OCI-LY3 (cell line): ENCODE results near the gene PTPRN2.

Experiments
- H2AFZ ChIP-seq: fragments of 200-600, 300-600 bp; shearing (Covaris generic); 2 replicates; pipeline ENCODE4 v1.6.0; 2014; ENCODE audit warnings: antibody characterized with exemption, low read depth, low read length
- H3K27ac ChIP-seq: fragments of 200-600, 300-600 bp; sonication (generic); 2 replicates; pipeline ENCODE4 v1.5.1; 2014; ENCODE audit warnings: mild to moderate bottlenecking, low read length, moderate library complexity, mixed read lengths
- H3K27me3 ChIP-seq: fragments of 200-600, 300-600 bp; sonication (generic); 2 replicates; pipeline ENCODE4 v1.6.1; 2014; ENCODE audit warnings: low read depth, low read length, mixed read lengths
- H3K36me3 ChIP-seq: fragments of 200-600, 300-600 bp; sonication (generic); replicated peaks from 2 replicates; pipeline ENCODE3; 2014; ENCODE audit warnings: low read depth, low read length, mixed read lengths
- H3K4me1 ChIP-seq: fragments of 300-600, 200-600 bp; sonication (generic); 2 replicates; pipeline ENCODE4 v1.6.1; 2014; ENCODE audit warnings: low read length, mixed read lengths
- H3K4me2 ChIP-seq: fragments of 200-600, 300-600 bp; sonication (generic); 2 replicates; pipeline ENCODE4 v1.6.1; 2014; ENCODE audit warnings: low read length, mixed read lengths
- H3K4me3 ChIP-seq: fragments of 300-600, 200-600 bp; sonication (generic); 2 replicates; pipeline ENCODE4 v1.5.1; 2014; ENCODE audit warnings: antibody characterized with exemption, mild to moderate bottlenecking, low read length, moderate library complexity
- H3K79me2 ChIP-seq: fragments of 300-600, 200-600 bp; shearing (Covaris generic); 2 replicates; pipeline ENCODE4 v1.6.1; 2014; ENCODE audit warnings: mild to moderate bottlenecking, low read length, mixed read lengths
- H3K9ac ChIP-seq: fragments of 300-600, 200-600 bp; shearing (Covaris generic); 2 replicates; pipeline ENCODE4 v1.6.0; 2014; ENCODE audit warnings: mild to moderate bottlenecking, low read length, moderate library complexity
- H3K9me3 ChIP-seq: fragments of 200-600, 300-600 bp; shearing (Covaris generic); 2 replicates; pipeline ENCODE4 v1.6.1; 2014; ENCODE audit warnings: low read length, mixed read lengths; ENCODE audit not compliant: insufficient read depth
- H4K20me1 ChIP-seq: fragments of 200-600, 300-600 bp; sonication (generic); 2 replicates; pipeline ENCODE4 v1.6.1; 2016; ENCODE audit warnings: low read length, mixed read lengths; ENCODE audit not compliant: insufficient read depth
- EZH2phosphoT487 ChIP-seq: fragments of 200-600 bp; shearing (Covaris generic); IDR thresholded peaks from 2 replicates; pipeline ENCODE4 v1.6.1; 2018; ENCODE audit warnings: antibody characterized with exemption, mixed run types, low read depth
- TF ChIP-seq, protein P1 (sequence below): fragments of 200-600, 300-600 bp; sonication (generic); IDR thresholded peaks from 2 replicates; pipeline ENCODE4 v1.5.1; 2014; ENCODE audit warnings: antibody characterized with exemption, low read length, low read depth

PTPRN2 gene

DNA sequence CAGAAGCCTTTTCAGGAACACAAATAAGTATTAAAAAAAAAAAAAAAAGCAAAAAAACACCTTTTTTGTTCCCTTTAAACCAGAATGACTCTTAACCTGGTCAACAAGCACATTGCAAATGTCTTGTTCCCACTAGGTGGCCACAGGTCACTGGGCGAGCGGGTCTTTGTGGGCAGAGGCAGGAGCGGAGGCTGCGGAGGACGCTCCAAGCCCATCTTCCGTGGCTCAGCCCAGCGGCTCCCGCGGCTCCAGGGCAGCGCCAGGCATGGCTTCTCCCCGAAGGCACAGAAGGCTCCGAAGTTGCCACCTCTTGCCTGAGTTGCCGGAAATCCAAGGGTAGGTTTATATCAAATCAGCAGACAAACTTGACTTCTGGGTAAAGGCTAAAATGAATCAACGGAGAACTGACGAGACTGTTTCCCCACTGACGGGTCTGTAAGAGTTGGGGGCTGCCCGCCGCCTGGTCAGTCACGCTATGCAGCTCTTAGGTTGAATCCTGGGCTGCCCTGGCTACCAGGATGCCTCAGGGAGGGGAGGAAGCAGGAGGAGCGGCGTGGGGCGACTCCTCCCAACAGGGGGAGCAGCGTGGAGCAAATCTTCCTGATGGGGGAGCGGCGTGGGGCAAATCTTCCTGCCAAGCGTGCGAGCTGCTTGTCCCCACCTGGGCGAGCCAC is 144.5 kb downstream of the PTPRN2 start:
- Histone ChIP-seq H2AFZ (no peak overlapping the region), H3K9me3 (no peaks in the 10 kb centered on the region), H3K79me2 (no peaks in the 10 kb centered on the region), H3K4me2 (no peak overlapping the region), H4K20me1 (no peaks in the 10 kb centered on the region), H3K4me1 (no peaks in the 10 kb centered on the region), H3K9ac (no peak overlapping the region), H3K36me3 (no peaks in the 10 kb centered on the region), H3K27me3 (no peaks in the 10 kb centered on the region), H3K4me3 (no peak overlapping the region), H3K27ac (no peak overlapping the region)
- TF ChIP-seq EZH2phosphoT487, result no peak
- TF ChIP-seq, protein P1, sequence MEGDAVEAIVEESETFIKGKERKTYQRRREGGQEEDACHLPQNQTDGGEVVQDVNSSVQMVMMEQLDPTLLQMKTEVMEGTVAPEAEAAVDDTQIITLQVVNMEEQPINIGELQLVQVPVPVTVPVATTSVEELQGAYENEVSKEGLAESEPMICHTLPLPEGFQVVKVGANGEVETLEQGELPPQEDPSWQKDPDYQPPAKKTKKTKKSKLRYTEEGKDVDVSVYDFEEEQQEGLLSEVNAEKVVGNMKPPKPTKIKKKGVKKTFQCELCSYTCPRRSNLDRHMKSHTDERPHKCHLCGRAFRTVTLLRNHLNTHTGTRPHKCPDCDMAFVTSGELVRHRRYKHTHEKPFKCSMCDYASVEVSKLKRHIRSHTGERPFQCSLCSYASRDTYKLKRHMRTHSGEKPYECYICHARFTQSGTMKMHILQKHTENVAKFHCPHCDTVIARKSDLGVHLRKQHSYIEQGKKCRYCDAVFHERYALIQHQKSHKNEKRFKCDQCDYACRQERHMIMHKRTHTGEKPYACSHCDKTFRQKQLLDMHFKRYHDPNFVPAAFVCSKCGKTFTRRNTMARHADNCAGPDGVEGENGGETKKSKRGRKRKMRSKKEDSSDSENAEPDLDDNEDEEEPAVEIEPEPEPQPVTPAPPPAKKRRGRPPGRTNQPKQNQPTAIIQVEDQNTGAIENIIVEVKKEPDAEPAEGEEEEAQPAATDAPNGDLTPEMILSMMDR, result no peak

DNA sequence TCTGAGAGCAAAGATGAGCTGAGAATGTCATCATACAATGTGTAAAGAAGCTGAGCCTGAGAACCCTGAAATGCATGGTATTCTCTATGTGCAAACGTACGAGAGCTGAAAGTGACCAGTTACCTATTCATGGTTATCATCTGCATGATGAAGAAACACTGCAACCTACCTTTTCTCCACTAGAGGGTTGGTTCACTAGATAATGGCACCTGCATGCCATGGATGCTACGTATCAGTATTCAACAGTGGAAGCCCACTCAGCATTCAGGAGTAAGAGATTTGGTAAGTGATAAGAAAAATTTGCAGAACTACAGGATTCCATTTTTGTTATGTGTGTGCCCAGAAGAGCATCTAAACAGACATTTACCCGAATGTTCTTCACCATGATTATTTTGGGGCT is 145.4 kb downstream of the PTPRN2 start:
- Histone ChIP-seq H3K27me3 (no peaks in the 10 kb centered on the region), H2AFZ (no peak overlapping the region), H4K20me1 (no peaks in the 10 kb centered on the region), H3K4me2 (no peak overlapping the region), H3K79me2 (no peaks in the 10 kb centered on the region), H3K9ac (no peak overlapping the region), H3K4me3 (no peak overlapping the region), H3K27ac (no peak overlapping the region), H3K9me3 (no peaks in the 10 kb centered on the region), H3K36me3 (no peaks in the 10 kb centered on the region), H3K4me1 (no peaks in the 10 kb centered on the region)
- TF ChIP-seq, protein P1, result peak; percentile 29
- no peak for TF ChIP-seq EZH2phosphoT487

DNA sequence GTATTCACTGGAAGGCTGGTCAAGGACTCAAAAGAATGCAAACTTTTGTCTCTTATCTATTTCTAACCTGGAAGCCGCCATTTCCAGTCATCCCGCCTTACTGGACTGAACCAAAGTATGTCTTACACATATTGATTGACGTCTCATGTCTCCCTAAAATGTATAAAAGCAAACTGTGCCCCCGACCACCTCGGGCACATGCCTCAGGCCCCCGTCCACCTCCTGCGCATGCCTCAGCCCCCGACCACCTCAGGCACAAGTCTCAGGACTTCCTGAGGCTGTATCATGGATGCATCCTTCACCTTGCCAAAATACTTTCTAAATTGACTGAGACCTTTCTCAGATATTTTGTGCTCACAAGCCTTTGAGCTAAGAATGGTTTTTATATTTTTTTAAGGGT is 148.6 kb downstream of the PTPRN2 start:
- Histone ChIP-seq H3K36me3 (no peaks in the 10 kb centered on the region), H3K4me1 (no peaks in the 10 kb centered on the region), H3K4me3 (no peak overlapping the region), H3K9me3 (no peaks in the 10 kb centered on the region), H2AFZ (no peak overlapping the region), H3K4me2 (no peak overlapping the region), H3K27ac (no peak overlapping the region), H3K9ac (no peak overlapping the region), H4K20me1 (no peaks in the 10 kb centered on the region), H3K79me2 (no peaks in the 10 kb centered on the region), H3K27me3 (0 out of 2 replicates have a peak, but pooled peaks cover 3% of the 10 kb centered on the region)
- TF ChIP-seq EZH2phosphoT487, result no peak
- TF ChIP-seq, protein P1, result no peak

DNA sequence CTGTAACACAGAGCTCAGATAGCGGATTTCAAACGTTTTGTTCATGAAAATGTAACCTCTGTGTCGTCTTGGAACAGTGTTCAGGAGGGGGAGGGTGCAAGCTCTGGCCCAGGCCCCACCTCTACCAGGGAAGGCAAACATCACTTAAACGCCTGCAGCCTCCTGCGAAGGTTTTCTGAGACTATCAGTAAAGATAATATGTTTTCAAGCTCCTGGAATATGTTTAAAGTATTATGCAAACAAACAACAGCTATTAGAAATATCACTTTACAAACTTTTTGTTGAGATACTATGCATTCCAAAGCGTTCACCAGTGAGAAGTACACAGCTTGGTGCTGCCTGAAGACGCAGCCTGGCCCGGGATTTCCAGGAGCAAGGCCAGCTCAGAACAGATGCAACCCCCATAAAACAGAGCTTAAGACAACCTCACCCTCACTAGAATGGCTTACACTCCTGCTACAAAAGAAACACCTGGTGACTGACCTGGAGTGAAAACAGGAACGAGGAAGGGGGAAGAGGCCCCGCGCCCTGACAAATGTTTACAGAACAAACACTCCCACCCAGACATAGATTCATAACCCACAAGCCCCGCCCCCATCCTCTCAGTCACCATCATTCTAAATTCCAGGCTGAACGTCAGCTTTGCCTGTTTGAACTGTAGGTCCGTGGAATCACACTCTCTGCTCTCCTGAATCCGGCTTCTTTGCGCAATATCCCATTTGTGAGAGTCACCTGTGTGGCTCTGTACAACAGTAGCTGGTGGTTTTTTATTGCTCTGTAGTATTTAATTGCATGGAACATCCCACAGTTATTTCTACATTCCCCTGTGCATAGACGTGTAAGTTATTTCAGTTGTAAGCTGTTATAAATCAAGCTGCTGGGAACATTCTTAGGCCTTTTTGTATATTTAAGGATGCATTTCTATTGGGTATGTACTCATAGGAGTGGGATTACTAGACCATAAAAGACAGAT is 155.0 kb downstream of the PTPRN2 start:
- peaks cover 10% of the 10 kb centered on the region for H3K4me1 ChIP-seq
- no peak overlapping the region for H3K27ac ChIP-seq
- TF ChIP-seq, protein P1, result no peak
- TF ChIP-seq EZH2phosphoT487, result no peak
- no peaks in the 10 kb centered on the region for H3K9me3 ChIP-seq
- no peaks in the 10 kb centered on the region for H4K20me1 ChIP-seq
- peak overlapping the region; percentile 63 for H3K4me2 ChIP-seq
- H3K79me2 ChIP-seq, result no peaks in the 10 kb centered on the region
- 0 out of 2 replicates have a peak, but pooled peaks cover 3% of the 10 kb centered on the region for H3K27me3 ChIP-seq
- H3K4me3 ChIP-seq, result peak overlapping the region; percentile 55
- H3K9ac ChIP-seq, result no peak overlapping the region
- peak overlapping the region; percentile 29; the same call in 1 of the 2 replicates for H2AFZ ChIP-seq
- H3K36me3 ChIP-seq, result no peaks in the 10 kb centered on the region
